ENCODE measurements around the gene DENND6A. TPM values are rescaled to one million over a fixed set of nuclear protein-coding genes. Genes with fewer than 3 reads are reported as not detected.

The DENND6A gene
- polyA plus RNA-seq, 1 experiment, result 10.8 TPM

- ChIA-PET CTCF (no interaction called here), POLR2A (no interaction called here)
- no peaks in the 10 kb centered on the region for H3K9me3 ChIP-seq (ENCODE audit: control insufficient read depth, insufficient read depth, low read length)
- DNase-seq (ENCODE audit: low read depth, low spot score), result no peak
- H3K27me3 ChIP-seq (ENCODE audit: control insufficient read depth, insufficient read depth, low read length), result no peaks in the 10 kb centered on the region
- TF ChIP-seq CTCF (IDR thresholded peaks at IDR 0.05; ENCODE audit: low read depth, low read length), result no peak
- H3K27ac ChIP-seq (ENCODE audit: low read depth, low read length), result no peak overlapping the region
- H3K4me3 ChIP-seq (ENCODE audit: low read depth, low read length), result no peak overlapping the region
Measured at GRCh38 chr3:57680046-57680445, 12.8 kb downstream of the DENND6A start.

GRCh38 chr3:57675530-57675929 lies 17.3 kb downstream of the DENND6A start:
- POLR2A ChIA-PET, result no interaction called here
- no peak for TF ChIP-seq CTCF (IDR thresholded peaks at IDR 0.05; ENCODE audit: low read depth, low read length)
- no peaks in the 10 kb centered on the region for H3K27me3 ChIP-seq (ENCODE audit: control insufficient read depth, insufficient read depth, low read length)
- no peak overlapping the region for H3K27ac ChIP-seq (ENCODE audit: low read depth, low read length)
- CTCF ChIA-PET, result no interaction called here
- no peak overlapping the region for H3K4me3 ChIP-seq (ENCODE audit: low read depth, low read length)
- H3K9me3 ChIP-seq (ENCODE audit: control insufficient read depth, insufficient read depth, low read length), result no peaks in the 10 kb centered on the region
- no peak for DNase-seq (ENCODE audit: low read depth, low spot score)

- no peak for DNase-seq (ENCODE audit: low read depth, low spot score)
- Histone ChIP-seq H3K27ac (ENCODE audit: low read depth, low read length) (no peak overlapping the region), H3K27me3 (ENCODE audit: control insufficient read depth, insufficient read depth, low read length) (no peaks in the 10 kb centered on the region), H3K9me3 (ENCODE audit: control insufficient read depth, insufficient read depth, low read length) (no peaks in the 10 kb centered on the region), H3K4me3 (ENCODE audit: low read depth, low read length) (no peak overlapping the region)
- ChIA-PET POLR2A (no interaction called here), CTCF (interaction anchor here (0.6 kb wide), 1 partner anchor 138 kb away, joined by 3 read pairs; no protein-coding TSS in a partner anchor)
- TF ChIP-seq CTCF (IDR thresholded peaks at IDR 0.05; ENCODE audit: low read depth, low read length), result no peak
Measured at GRCh38 chr3:57673156-57673555, 19.7 kb downstream of the DENND6A start.

- CTCF ChIA-PET, result interaction anchor here (1.2 kb wide), 1 partner anchor 12 kb away, joined by 3 read pairs; no protein-coding TSS in a partner anchor
Measured at GRCh38 chr3:57670543-57670942, 22.3 kb downstream of the DENND6A start.

GRCh38 chr3:57661404-57661803 lies 31.5 kb downstream of the DENND6A start:
- Histone ChIP-seq H3K9me3 (ENCODE audit: control insufficient read depth, insufficient read depth, low read length) (no peaks in the 10 kb centered on the region), H3K27me3 (ENCODE audit: control insufficient read depth, insufficient read depth, low read length) (no peaks in the 10 kb centered on the region), H3K27ac (ENCODE audit: low read depth, low read length) (no peak overlapping the region), H3K4me3 (ENCODE audit: low read depth, low read length) (no peak overlapping the region)
- POLR2A ChIA-PET, result interaction anchor here (0.6 to 0.7 kb wide), 4 partner anchors 33 to 191 kb away, joined by 3 read pairs; partner anchors contain the start of gene SLMAP
- no peak for DNase-seq (ENCODE audit: low read depth, low spot score)
- CTCF ChIA-PET, result interaction anchor here (0.6 kb wide), 1 partner anchor 464 kb away, joined by 6 read pairs; no protein-coding TSS in a partner anchor
- no peak for TF ChIP-seq CTCF (IDR thresholded peaks at IDR 0.05; ENCODE audit: low read depth, low read length)

More at GRCh38 chr3:57670543-57670942, 22.3 kb downstream of the DENND6A start:
- Histone ChIP-seq H3K4me3 (ENCODE audit: low read depth, low read length) (no peak overlapping the region), H3K27ac (ENCODE audit: low read depth, low read length) (no peak overlapping the region), H3K27me3 (ENCODE audit: control insufficient read depth, insufficient read depth, low read length) (no peaks in the 10 kb centered on the region), H3K9me3 (ENCODE audit: control insufficient read depth, insufficient read depth, low read length) (no peaks in the 10 kb centered on the region)
- POLR2A ChIA-PET, result no interaction called here
- no peak for TF ChIP-seq CTCF (IDR thresholded peaks at IDR 0.05; ENCODE audit: low read depth, low read length)
- DNase-seq (ENCODE audit: low read depth, low spot score), result no peak

Measured in AG04450 (cell line).